ENCODE results near the gene SNCAIP.
A peak's percentile ranks its signal among the peaks of the same experiment; 100 is the strongest.

Gene SNCAIP

GRCh38 chr5:122427621-122428020, 115.6 kb downstream of the SNCAIP start:
- DNase-seq = no peak

- DNase-seq = no peak
Observed at GRCh38 chr5:122429545-122430318, 117.7 kb downstream of the SNCAIP start.

GRCh38 chr5:122430319-122430586, 118.2 kb downstream of the SNCAIP start:
- DNase-seq = no peak

GRCh38 chr5:122431298-122431697, 119.3 kb downstream of the SNCAIP start:
- DNase-seq = no peak

- no peak for DNase-seq
Observed at GRCh38 chr5:122434205-122434970, 122.4 kb downstream of the SNCAIP start.

- DNase-seq = no peak
Observed at GRCh38 chr5:122435234-122435633, 123.2 kb downstream of the SNCAIP start.

GRCh38 chr5:122435761-122436160, 123.7 kb downstream of the SNCAIP start:
- no peak for DNase-seq

- DNase-seq = no peak
Observed at GRCh38 chr5:122436615-122437014, 124.6 kb downstream of the SNCAIP start.

- no peak for DNase-seq
Observed at GRCh38 chr5:122439645-122440044, 127.6 kb downstream of the SNCAIP start.

- no peak for DNase-seq
Observed at GRCh38 chr5:122442938-122443337, 130.9 kb downstream of the SNCAIP start.

GRCh38 chr5:122444411-122444810, 132.4 kb downstream of the SNCAIP start:
- no peak for DNase-seq

GRCh38 chr5:122445070-122445469, 133.0 kb downstream of the SNCAIP start:
- no peak for DNase-seq

GRCh38 chr5:122447072-122447471, 135.0 kb downstream of the SNCAIP start:
- no peak for DNase-seq

GRCh38 chr5:122447879-122448278, 135.8 kb downstream of the SNCAIP start:
- no peak for DNase-seq

- no peak for DNase-seq
Observed at GRCh38 chr5:122454541-122454940, 142.5 kb downstream of the SNCAIP start.

- DNase-seq = no peak
Observed at GRCh38 chr5:122455939-122456338, 143.9 kb downstream of the SNCAIP start.

- no peak for DNase-seq
Observed at GRCh38 chr5:122457178-122457826, 145.3 kb downstream of the SNCAIP start.

GRCh38 chr5:122458278-122458872, 146.3 kb downstream of the SNCAIP start:
- DNase-seq = no peak

GRCh38 chr5:122462486-122462885, 150.4 kb downstream of the SNCAIP start:
- DNase-seq = no peak

- DNase-seq = no peak
Observed at GRCh38 chr5:122463221-122463620, 151.2 kb downstream of the SNCAIP start.

- no peak for DNase-seq
Observed at GRCh38 chr5:122464191-122464590, 152.2 kb downstream of the SNCAIP start.

GRCh38 chr5:122465031-122465577, 153.1 kb downstream of the SNCAIP start:
- DNase-seq = peak; percentile 7

- no peak for DNase-seq
Observed at GRCh38 chr5:122465994-122466393, 154.0 kb downstream of the SNCAIP start.

All from right kidney (tissue), 1 donor.